Measurements from ENCODE around the gene UCKL1.

- TF ChIP-seq CTCF (IDR thresholded peaks at IDR 0.05) (no peak), EZH2 (IDR thresholded peaks at IDR 0.05) (no peak)
Observed at GRCh38 chr20:63919130-63919529, 37.1 kb downstream of the UCKL1 start.

Data from neural progenitor cell (in vitro differentiated cells).